Peyer's patch (tissue), 4 donors: ENCODE results near the gene SH3BP5L. TPM values are rescaled to one million over a fixed set of nuclear protein-coding genes. Genes with fewer than 3 reads are reported as not detected.
A peak's percentile ranks its signal among the peaks of the same experiment; 100 is the strongest.
"Not testable (repeated sequence)": the region's sequence is repeated elsewhere in the genome, so short reads cannot be mapped to it uniquely, and the experiment has no call there.

Source experiments
- DNase-seq, 3 donors: peaks; one replicate each; pipeline ENCODE4 v3.0.0-alpha.2; 2017 to 2019
- H3K27ac ChIP-seq, 4 donors: fragments of 200-600 bp; sonication (generic); one replicate each; pipeline ENCODE4 v1.5.1; 2016 to 2019
- H3K27me3 ChIP-seq, 2 donors: fragments of 200-600 bp; sonication (generic); one replicate each; pipeline ENCODE4 v1.5.1; 2019
- H3K36me3 ChIP-seq, 3 donors: fragments of 200-600 bp; sonication (generic); one replicate each; pipeline ENCODE4 v1.5.1; 2016 to 2019
- H3K4me1 ChIP-seq, 4 donors: fragments of 200-600 bp; sonication (generic); one replicate each; pipeline ENCODE4 v1.5.1; 2016 to 2019
- H3K4me3 ChIP-seq, 4 donors: fragments of 200-600 bp; sonication (generic); 1 replicate in 3 of 4; 2 replicates in 1 of 4; pipeline ENCODE4 v1.5.1; 2016 to 2019; ENCODE audit warnings: mild to moderate bottlenecking in 1 of 4
- H3K9me3 ChIP-seq, 4 donors: fragments of 200-600 bp; sonication (generic); one replicate each; pipeline ENCODE4 v1.5.1; 2016 to 2019; ENCODE audit warnings: mild to moderate bottlenecking in 1 of 4
- POLR2A ChIP-seq, 2 donors: fragments of 450-650 bp; IDR thresholded peaks; one replicate each; pipeline ENCODE4 v1.5.1; 2017; ENCODE audit warnings: antibody characterized with exemption in 2 of 2, mild to moderate bottlenecking in 2 of 2, moderate library complexity in 2 of 2
- total RNA-seq, 4 donors: library from RNA; depleted of rRNA; stranded (reverse); fragments of >200 nt; gene quantifications; one replicate each; pipeline ENCODE4 v1.1.0, GENCODE V29; 2016
- TF ChIP-seq, protein P1 (sequence below), 6 experiments: fragments of 450-650 bp in 4 of 6; fragments of 200-600 bp in 2 of 6; sonication (generic) in 1 of 6; IDR thresholded peaks; one replicate each; pipeline ENCODE4 v1.5.1; 2017 to 2019; ENCODE audit warnings: antibody characterized with exemption in 6 of 6, mild to moderate bottlenecking in 3 of 6, moderate library complexity in 1 of 6

SH3BP5L gene
- total RNA-seq, 4 donors from 2014 or later: 19.0 to 60.6 (median 51.5) TPM

DNA sequence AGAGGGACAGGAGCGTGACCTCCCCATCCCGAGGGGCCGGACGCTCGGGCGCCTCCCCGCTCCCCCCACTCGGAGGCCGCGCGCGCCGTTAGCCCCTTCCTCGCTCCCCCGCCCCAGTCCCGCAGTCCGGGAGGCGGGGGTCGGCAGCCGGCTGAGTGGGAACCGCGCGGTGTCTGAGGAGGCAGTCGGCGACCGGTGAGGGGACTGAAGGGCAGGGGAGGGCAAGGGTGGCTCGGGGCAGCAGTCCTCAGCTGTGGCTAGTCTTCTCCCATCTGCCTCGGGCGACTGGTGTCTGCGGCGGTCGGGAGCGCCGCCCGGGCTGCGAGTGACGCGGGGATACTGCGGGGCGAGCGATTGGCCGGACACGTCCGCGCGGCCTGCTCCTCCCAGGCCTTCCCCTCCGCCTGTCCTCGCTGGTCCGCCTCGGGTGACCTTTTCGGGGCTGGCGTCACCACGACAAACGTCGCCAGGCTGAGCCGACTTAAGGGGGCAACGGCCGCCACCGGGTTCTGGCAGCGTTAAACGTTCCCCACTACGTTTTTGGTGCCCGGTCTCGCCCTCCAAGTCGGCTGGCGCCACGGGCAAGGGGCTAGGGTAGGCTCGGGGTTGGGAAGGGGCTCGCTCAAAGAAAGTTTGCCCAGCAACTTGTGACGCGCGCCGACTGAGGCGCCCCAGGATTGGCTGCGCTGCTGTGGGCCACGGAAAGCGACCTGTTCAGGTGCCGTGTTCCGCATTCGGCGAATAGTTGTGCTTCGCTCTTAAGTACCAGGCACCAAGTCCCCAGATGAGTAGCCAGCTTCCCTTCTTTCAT lies 12.8 kb upstream of the SH3BP5L start:
- H3K27me3 ChIP-seq: no peaks in the 10 kb centered on the region
- DNase-seq: peak; percentile 93 to 97 (median 95)
- TF ChIP-seq, protein P1, sequence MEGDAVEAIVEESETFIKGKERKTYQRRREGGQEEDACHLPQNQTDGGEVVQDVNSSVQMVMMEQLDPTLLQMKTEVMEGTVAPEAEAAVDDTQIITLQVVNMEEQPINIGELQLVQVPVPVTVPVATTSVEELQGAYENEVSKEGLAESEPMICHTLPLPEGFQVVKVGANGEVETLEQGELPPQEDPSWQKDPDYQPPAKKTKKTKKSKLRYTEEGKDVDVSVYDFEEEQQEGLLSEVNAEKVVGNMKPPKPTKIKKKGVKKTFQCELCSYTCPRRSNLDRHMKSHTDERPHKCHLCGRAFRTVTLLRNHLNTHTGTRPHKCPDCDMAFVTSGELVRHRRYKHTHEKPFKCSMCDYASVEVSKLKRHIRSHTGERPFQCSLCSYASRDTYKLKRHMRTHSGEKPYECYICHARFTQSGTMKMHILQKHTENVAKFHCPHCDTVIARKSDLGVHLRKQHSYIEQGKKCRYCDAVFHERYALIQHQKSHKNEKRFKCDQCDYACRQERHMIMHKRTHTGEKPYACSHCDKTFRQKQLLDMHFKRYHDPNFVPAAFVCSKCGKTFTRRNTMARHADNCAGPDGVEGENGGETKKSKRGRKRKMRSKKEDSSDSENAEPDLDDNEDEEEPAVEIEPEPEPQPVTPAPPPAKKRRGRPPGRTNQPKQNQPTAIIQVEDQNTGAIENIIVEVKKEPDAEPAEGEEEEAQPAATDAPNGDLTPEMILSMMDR (IDR thresholded peaks at IDR 0.05): no peak
- TF ChIP-seq POLR2A (IDR thresholded peaks at IDR 0.05): peak; percentile 85 to 90
- peaks cover 0 to 24% (median 14%) of the 10 kb centered on the region in 4 donors for H3K4me1 ChIP-seq
- H3K27ac ChIP-seq: peak overlapping the region; percentile 99 to 100 (median 100)
- H3K36me3 ChIP-seq: no peaks in the 10 kb centered on the region
- no peaks in the 10 kb centered on the region for H3K9me3 ChIP-seq
- H3K4me3 ChIP-seq: peak overlapping the region; percentile 69 to 95 (median 92)

DNA sequence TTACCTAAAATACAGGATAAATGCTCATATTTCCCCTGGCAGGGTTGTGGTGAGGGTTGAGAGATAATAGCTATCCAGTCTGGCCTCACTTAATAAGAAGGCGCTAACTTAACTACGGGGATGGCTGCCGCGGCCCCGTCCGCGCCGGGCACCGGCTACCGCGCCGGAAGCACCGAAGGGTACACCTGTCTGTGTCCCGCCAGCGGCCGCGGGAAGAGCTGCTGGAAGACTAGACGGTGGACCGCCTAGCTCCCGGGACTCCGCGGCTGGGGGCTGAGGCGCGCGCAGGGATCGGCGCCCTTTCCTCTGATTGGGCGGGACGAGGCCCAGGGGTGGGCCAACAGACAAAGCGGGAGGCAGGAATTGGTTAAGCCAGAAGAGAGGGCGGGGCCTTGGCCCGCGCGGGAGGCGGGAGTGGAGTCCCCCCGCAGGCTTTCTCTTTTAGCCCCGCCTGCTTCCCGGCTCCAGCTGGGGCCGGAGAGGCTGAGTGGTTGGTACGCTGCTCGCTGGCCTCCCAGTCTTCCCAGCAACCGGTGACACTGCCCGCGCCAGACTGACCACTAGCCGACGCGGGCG lies 12.2 kb upstream of the SH3BP5L start, which contains the start of gene ZNF672:
Gene ZNF672 (plus strand): TSS at position 444 of the 576 bp plus-strand sequence. CDS start 9,051 bp downstream, outside the sequence.
- Histone ChIP-seq H3K4me1 (peaks cover 0 to 24% (median 14%) of the 10 kb centered on the region in 4 donors), H3K27ac (peak within 1 kb of the TSS; percentile 99 to 100 (median 100)), H3K9me3 (no peaks in the 10 kb centered on the region), H3K4me3 (peak within 1 kb of the TSS; percentile 69 to 95 (median 92)), H3K27me3 (no peaks in the 10 kb centered on the region), H3K36me3 (no peaks in the 10 kb centered on the region)
- TF ChIP-seq POLR2A (IDR thresholded peaks at IDR 0.05): peak; percentile 74 to 86
- TF ChIP-seq, protein P1 (IDR thresholded peaks at IDR 0.05): peak in 2 of 6 experiments; percentile 12 to 16
- DNase-seq: peak; percentile 96 to 99 (median 98)

DNA sequence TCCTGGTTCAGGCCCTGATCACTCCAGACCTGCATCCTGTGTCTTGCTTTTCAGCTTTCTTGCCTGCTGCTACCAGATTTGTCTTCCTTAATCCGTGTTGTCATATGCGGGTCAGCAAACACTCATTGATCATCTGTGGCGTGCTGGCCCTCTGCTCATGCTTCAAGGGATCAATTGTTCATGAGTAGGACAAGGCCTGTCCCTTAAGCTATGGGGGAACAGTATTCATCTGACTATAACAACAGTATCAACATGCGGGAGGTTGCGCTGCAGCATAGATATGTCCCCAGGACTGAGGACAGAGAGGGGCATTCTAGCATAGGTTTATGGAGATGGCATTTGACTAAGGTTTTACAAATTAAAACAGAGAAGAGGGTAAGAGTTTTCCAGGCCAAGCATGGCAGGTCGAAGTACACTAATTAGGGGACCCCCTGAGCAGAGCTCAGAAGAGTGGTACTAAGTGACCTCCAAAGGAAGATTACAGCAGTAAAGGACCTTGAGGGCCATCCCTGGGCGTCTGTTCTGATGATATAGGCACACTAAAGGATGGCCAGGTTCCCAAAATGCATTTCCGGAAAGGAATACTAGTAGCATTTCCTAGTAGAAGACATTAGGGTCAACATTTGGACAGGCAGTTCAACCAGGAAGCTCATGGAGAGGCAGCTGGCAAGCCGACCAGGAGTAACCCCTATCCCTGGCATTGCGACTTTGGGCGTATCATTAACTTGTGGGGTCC lies 11.5 kb upstream of the SH3BP5L start:
- no peaks in the 10 kb centered on the region for H3K36me3 ChIP-seq
- no peaks in the 10 kb centered on the region for H3K9me3 ChIP-seq
- TF ChIP-seq, protein P1 (IDR thresholded peaks at IDR 0.05): no peak
- no peak for TF ChIP-seq POLR2A (IDR thresholded peaks at IDR 0.05)
- H3K4me1 ChIP-seq: peaks cover 0 to 21% (median 14%) of the 10 kb centered on the region in 4 donors
- H3K27ac ChIP-seq: peak overlapping the region; percentile 99 to 100 (median 100)
- peak overlapping the region; percentile 69 to 95 (median 92) for H3K4me3 ChIP-seq
- H3K27me3 ChIP-seq: no peaks in the 10 kb centered on the region
- DNase-seq: peak in 1 of 3 donors; percentile 31

DNA sequence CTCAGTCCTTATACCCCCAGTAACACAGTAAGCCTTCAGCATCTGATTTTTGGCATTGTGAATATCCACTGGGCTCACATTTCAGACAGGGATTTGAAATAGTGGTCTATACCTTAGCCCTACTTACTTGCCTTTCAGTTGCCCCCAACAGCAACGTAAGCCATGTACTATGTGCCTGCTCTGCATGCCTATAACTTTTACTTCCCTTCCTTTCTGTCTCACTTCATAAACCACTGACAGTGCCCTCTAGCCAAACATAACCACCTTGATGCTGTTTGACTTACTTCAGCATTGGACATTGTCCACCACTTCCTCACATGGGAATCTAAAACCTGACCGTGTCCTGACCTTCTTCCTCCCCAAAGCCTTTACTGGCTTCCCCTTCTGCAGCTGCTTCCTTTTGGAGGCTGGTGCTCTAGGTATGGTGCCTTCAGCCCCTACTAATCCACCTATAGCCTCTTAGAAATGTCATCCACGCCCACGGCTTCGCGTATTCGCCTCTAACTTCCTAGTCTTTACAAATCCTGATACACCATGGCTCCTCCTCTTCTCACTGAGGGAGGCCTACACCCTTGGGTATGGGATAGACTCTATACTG lies 8.7 kb upstream of the SH3BP5L start:
- Histone ChIP-seq H3K9me3 (no peaks in the 10 kb centered on the region), H3K36me3 (no peaks in the 10 kb centered on the region), H3K4me1 (peaks cover 0 to 10% (median 5%) of the 10 kb centered on the region in 4 donors), H3K4me3 (no peak overlapping the region), H3K27me3 (no peaks in the 10 kb centered on the region), H3K27ac (no peak overlapping the region)
- DNase-seq: peak in 1 of 3 donors; percentile 34
- TF ChIP-seq, protein P1 (IDR thresholded peaks at IDR 0.05): no peak
- TF ChIP-seq POLR2A (IDR thresholded peaks at IDR 0.05): no peak

DNA sequence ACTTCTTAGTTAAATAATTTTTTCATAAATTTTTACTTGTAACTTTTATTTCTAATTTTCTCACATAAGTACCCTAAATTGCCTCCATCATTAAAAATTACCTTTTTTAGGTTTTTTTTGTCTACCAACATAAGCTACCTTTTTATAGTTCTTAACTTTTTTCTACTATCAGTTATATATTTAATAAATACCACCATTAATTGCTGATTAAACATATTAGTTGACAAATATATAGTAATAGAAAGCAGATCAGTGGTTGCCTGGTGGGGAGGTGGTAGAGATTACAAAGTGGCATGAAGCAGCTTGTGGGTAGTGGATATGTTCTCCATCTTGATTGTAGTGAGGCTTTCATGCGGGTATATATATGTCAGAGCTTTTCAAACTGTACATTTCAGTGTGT lies 6.1 kb upstream of the SH3BP5L start:
- H3K27me3 ChIP-seq: no peaks in the 10 kb centered on the region
- no peaks in the 10 kb centered on the region for H3K36me3 ChIP-seq
- no peaks in the 10 kb centered on the region for H3K9me3 ChIP-seq
- no peak overlapping the region for H3K27ac ChIP-seq
- no peak overlapping the region for H3K4me3 ChIP-seq
- TF ChIP-seq, protein P1 (IDR thresholded peaks at IDR 0.05): no peak
- TF ChIP-seq POLR2A (IDR thresholded peaks at IDR 0.05): no peak
- H3K4me1 ChIP-seq: peaks cover 0 to 7% (median 3%) of the 10 kb centered on the region in 4 donors
- DNase-seq: no peak

DNA sequence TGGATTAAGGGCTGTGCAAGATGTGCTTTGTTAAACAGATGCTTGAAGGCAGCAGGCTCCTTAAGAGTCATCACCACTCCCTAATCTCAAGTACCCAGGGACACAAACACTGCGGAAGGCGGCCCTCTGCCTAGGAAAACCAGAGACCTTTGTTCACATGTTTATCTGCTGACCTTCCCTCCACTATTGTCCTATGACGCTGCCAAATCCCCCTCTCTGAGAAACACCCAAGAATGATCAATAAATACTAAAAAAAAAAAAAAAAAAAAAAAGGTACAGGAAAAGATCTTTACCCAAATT lies 5.0 kb upstream of the SH3BP5L start:
- H3K27ac ChIP-seq, H3K4me1 ChIP-seq: not testable (repeated sequence)

More for the DNA sequence above, 5.0 kb upstream of the SH3BP5L start:
- peak in 1 of 3 donors; percentile 9 for DNase-seq
- not testable (repeated sequence) for H3K27me3 ChIP-seq, H3K4me3 ChIP-seq, H3K9me3 ChIP-seq, H3K36me3 ChIP-seq
